Large intestine (tissue), 3 donors: Measurements from ENCODE around the gene MAN2B1. TPM values are rescaled to one million over a fixed set of nuclear protein-coding genes. Genes with fewer than 3 reads are reported as not detected.
A peak's percentile ranks its signal among the peaks of the same experiment; 100 is the strongest.
"Not testable (repeated sequence)": the region's sequence is repeated elsewhere in the genome, so short reads cannot be mapped to it uniquely, and the experiment has no call there.

ENCODE experiments used
- DNase-seq, 2 donors: peaks; one replicate each; pipeline versions ENCODE4 v3.0.0 to v3.0.0-alpha.2; 2013
- H3K27ac ChIP-seq: one replicate; pipeline ENCODE4 v1.5.1; 2013; ENCODE audit warnings: low read length
- H3K27me3 ChIP-seq: 2 replicates; pipeline ENCODE4 v1.6.1; 2013; ENCODE audit warnings: low read length; ENCODE audit not compliant: control insufficient read depth, insufficient read depth
- H3K36me3 ChIP-seq: 2 replicates; pipeline ENCODE4 v1.6.1; 2013; ENCODE audit warnings: low read length; ENCODE audit not compliant: control insufficient read depth, insufficient read depth
- H3K4me1 ChIP-seq: one replicate; pipeline ENCODE4 v1.6.1; 2013; ENCODE audit warnings: low read length; ENCODE audit not compliant: control insufficient read depth, insufficient read depth
- H3K4me3 ChIP-seq: one replicate; pipeline ENCODE4 v1.5.1; 2013; ENCODE audit warnings: low read length
- H3K9me3 ChIP-seq: one replicate; pipeline ENCODE4 v1.6.1; 2013; ENCODE audit warnings: mild to moderate bottlenecking, low read depth, low read length, moderate library complexity; ENCODE audit not compliant: control insufficient read depth
- WGBS: methylation state at CpG from one replicate; pipeline ENCODE4 v1.1.5; 2013; ENCODE audit warnings: low lambda C conversion rate; ENCODE audit not compliant: insufficient coverage; 5-methylcytosine and 5-hydroxymethylcytosine counted together
- polyA plus RNA-seq: library from polyadenylated mRNA; unstranded; fragments of 120-200 nt; gene quantifications from one replicate; pipeline ENCODE4 v1.2.1, GENCODE V29; 2013

The MAN2B1 gene
- polyA plus RNA-seq, 1 donor = 51.5 TPM

DNA sequence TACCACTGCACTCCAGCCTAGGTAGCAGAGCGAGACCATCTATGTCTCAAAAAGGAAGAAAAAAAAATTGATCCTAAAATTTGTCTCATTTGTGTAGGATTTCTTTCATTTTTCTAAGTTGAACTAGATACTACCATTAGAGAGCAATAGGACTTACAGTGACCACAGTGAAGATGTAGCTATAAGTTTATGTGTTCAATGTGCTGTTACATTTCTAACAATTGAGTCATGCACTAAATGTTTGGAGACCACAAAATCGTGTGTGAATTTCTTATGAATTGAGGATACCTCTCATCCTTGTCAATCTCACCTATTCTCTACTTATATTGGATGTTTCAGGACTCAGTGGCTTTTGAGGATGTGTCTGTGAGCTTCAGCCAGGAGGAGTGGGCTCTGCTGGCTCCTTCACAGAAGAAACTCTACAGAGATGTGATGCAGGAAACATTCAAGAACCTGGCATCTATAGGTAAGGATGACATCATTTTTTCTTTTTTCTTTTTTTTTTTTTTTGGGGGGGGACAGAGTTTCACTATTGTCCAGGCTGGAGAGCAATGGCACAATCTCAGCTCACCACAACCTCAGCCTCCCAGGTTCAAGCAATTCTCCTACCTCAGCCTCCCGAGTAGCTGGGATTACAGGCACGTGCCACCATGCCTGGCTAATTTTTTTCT, 43.0 kb downstream of the MAN2B1 start:
- H3K9me3 ChIP-seq = peaks cover 43% of the 10 kb centered on the region
- no peak overlapping the region for H3K27ac ChIP-seq
- H3K4me1 ChIP-seq = no peaks in the 10 kb centered on the region
- H3K36me3 ChIP-seq = peaks cover 44% of the 10 kb centered on the region
- DNase-seq = no peak
- WGBS = 81% methylated on average over 3 of the region's 4 CpGs
- H3K4me3 ChIP-seq = no peak overlapping the region
- no peaks in the 10 kb centered on the region for H3K27me3 ChIP-seq

DNA sequence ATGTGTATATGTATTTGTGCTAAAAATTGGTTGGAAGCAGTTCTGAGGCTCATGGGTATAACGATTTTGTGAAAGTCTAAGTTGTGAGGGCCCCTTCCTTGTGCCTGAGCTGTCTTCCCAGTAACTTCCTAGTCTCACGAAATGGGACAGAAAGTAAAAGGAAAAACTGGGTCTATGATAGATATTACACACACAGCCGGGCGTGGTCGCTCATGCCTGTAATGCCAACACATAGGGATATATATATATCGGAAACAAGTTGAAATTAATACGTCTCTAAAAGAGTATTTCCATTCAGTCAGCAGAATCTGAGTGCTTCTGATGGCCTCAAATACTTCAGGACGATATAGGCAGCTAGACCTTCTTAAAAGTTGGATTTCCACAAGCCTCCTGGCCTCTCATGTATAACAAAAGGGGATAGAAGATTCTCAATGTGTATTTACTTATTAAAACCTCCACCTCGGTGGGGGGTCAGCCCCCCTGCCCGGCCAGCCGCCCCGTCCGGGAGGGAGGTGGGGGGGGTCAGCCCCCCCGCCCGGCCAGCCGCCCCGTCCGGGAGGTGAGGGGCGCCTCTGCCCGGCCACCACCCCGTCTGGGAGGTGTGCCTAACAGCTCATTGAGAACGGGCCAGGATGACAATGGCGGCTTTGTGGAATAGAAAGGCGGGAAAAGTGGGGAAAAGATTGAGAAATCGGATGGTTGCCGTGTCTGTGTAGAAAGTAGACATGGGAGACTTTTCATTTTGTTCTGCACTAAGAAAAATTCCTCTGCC, 45.1 kb downstream of the MAN2B1 start:
- 83% methylated on average over 1 of the region's 26 CpGs for WGBS
- H3K4me1 ChIP-seq, DNase-seq, H3K27me3 ChIP-seq, H3K4me3 ChIP-seq, H3K27ac ChIP-seq: not testable (repeated sequence)
- Histone ChIP-seq H3K9me3 (peaks cover 33% of the 10 kb centered on the region), H3K36me3 (peaks cover 24% of the 10 kb centered on the region)

GRCh38 chr19:12617646-12618045, 48.9 kb downstream of the MAN2B1 start:
- Histone ChIP-seq H3K4me3 (no peak overlapping the region), H3K27ac (no peak overlapping the region), H3K4me1 (no peaks in the 10 kb centered on the region), H3K27me3 (no peaks in the 10 kb centered on the region), H3K36me3 (peaks cover 12% of the 10 kb centered on the region), H3K9me3 (peaks cover 16% of the 10 kb centered on the region)
- DNase-seq = no peak
- no CpG with 5 or more reads among the region's 4 CpGs for WGBS

- Histone ChIP-seq H3K4me1 (no peaks in the 10 kb centered on the region), H3K4me3 (peak overlapping the region; percentile 100), H3K9me3 (no peaks in the 10 kb centered on the region), H3K36me3 (peaks cover 20% of the 10 kb centered on the region), H3K27ac (peak overlapping the region; percentile 100), H3K27me3 (no peaks in the 10 kb centered on the region)
- whole genome bisulfite sequencing = 7% methylated on average over 2 of the region's 10 CpGs
- peak; percentile 63 to 84 for DNase-seq
These were observed 55.2 kb downstream of the MAN2B1 start for GRCh38 chr19:12611361-12611699.

DNA sequence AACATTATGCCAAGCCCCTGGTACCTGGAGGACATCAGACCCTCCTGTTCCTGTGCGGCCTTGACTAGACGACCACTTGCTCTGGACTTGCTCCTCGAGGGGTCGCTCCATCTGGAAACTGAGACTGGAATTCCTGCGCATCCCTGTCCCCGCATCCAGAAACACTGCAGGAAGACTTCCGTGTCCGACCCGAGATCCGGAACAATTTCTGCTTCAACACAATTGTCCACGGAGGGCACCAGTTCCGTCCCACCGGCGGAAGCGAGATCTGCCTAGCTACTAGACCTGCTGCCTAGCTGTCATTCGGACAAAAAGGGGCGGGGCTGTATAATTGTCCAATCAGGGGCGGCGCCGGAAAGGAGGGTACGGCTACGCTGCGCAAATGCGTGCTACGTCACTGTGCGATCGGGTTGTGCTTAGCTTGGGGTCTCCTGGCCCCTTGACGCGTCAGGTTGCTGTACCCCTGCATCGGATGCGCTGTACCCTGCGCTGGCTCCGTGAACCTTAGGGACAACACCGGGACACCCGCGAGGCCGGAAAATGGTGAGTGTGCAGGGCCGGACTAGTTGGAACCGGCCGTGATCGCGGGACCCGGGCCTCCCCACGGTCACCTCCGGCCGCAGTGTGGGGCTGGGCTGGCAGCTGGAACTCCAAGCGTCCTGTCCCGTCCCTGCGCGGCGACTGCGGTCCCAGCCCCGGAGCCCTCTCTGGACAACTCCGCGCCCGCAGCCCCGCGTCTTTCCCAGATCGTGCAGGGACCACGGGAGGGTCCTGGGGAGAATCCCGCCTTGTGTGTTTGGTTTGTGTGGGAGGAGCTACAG, 55.8 kb downstream of the MAN2B1 start, which contains the start of the genes ZNF490 and ZNF791:
TSS of gene ZNF490 (minus strand) at position 274 of the 821 bp plus-strand sequence. CDS start at position 141, 133 bp downstream.
TSS of gene ZNF791 (plus strand) at position 381 of the 821 bp plus-strand sequence. CDS start at position 541, 160 bp downstream.
- Histone ChIP-seq H3K4me3 (peak within 1 kb of the TSS; percentile 100), H3K9me3 (no peaks in the 10 kb centered on the region), H3K27ac (peak within 1 kb of the TSS; percentile 100), H3K36me3 (peaks cover 20% of the 10 kb centered on the region), H3K27me3 (no peaks in the 10 kb centered on the region), H3K4me1 (no peaks in the 10 kb centered on the region)
- WGBS = no CpG with 5 or more reads among the region's 61 CpGs
- peak; percentile 97 to 98 for DNase-seq

DNA sequence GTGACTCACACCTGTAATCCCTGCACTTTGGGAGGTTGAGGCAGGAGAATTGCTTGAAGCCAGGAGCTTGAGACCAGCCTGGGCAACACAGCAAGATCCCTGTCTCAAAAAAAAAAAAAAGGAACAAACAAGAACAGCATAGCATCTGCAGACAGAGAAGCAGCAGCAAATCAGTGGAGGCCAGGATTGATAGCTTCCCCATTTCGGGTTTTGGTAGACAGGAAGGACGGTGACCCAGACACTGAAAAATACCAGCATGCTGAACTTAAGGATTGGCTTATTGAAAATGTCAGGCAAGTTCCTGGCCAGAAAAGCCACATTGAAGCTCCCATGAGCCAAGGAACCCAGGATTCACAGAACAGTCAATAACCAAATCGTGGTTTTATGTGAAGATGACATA, 58.9 kb downstream of the MAN2B1 start:
- H3K4me3 ChIP-seq = no peak overlapping the region
- no peak for DNase-seq
- no peaks in the 10 kb centered on the region for H3K4me1 ChIP-seq
- no peaks in the 10 kb centered on the region for H3K9me3 ChIP-seq
- no peak overlapping the region for H3K27ac ChIP-seq
- H3K36me3 ChIP-seq = peaks cover 19% of the 10 kb centered on the region
- no CpG with 5 or more reads among the region's 3 CpGs for WGBS
- H3K27me3 ChIP-seq = no peaks in the 10 kb centered on the region

- Histone ChIP-seq H3K36me3 (peaks cover 22% of the 10 kb centered on the region), H3K27ac (no peak overlapping the region), H3K4me3 (no peak overlapping the region), H3K9me3 (no peaks in the 10 kb centered on the region), H3K4me1 (no peaks in the 10 kb centered on the region), H3K27me3 (no peaks in the 10 kb centered on the region)
- DNase-seq = no peak
- WGBS = no CpG with 5 or more reads among the region's 1 CpG
These were observed 59.7 kb downstream of the MAN2B1 start for GRCh38 chr19:12606796-12607195.

DNA sequence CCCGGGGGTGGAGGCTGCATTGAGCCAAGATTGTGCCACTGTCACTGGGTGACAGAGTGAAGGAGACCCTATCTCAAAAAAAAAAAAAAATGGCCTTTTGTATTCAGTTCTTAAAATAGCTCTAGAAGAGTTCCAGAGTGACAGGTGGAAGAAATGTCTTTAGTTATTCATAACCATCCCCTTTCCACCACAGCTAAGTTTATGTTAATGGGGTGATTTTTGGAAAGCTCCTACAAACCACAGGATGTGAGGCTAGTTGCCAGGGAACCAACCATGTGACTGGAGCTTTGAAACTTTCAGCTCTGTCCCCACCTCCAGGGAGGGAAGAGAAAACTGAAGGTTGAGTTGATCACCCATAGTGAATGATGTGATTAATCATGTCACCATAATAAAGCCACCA, 62.8 kb downstream of the MAN2B1 start:
- WGBS = no CpG with 5 or more reads among the region's 1 CpG
- Histone ChIP-seq H3K27me3 (no peaks in the 10 kb centered on the region), H3K27ac (no peak overlapping the region), H3K4me3 (no peak overlapping the region), H3K9me3 (no peaks in the 10 kb centered on the region), H3K36me3 (peaks cover 21% of the 10 kb centered on the region), H3K4me1 (no peaks in the 10 kb centered on the region)
- DNase-seq = no peak

DNA sequence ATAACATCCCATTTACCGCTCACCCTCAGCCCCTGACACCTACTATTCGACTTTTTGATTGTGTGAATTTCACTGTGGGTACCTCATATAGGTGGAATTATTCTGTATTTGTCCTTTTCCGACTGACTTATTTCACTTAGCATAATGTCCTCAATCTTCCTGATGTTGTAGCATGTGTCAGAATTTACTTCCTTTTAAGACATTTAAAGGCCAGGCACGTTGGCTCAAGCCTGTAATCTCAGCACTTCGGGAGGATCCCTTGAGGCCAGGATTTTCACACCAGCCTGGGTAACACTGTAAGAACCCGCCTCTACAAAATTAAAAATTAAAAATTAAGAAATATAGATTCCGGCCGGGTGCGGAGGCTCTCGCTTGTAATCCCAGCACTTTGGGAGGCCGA, 68.9 kb downstream of the MAN2B1 start:
- Histone ChIP-seq H3K36me3 (peaks cover 20% of the 10 kb centered on the region), H3K27ac (peak overlapping the region; percentile 52), H3K4me1 (peaks cover 3% of the 10 kb centered on the region), H3K9me3 (peaks cover 3% of the 10 kb centered on the region), H3K4me3 (no peak overlapping the region), H3K27me3 (no peaks in the 10 kb centered on the region)
- no peak for DNase-seq
- no CpG with 5 or more reads among the region's 11 CpGs for WGBS

GRCh38 chr19:12596927-12597548, 69.5 kb downstream of the MAN2B1 start:
- Histone ChIP-seq H3K27me3 (no peaks in the 10 kb centered on the region), H3K4me3 (peak overlapping the region; percentile 35), H3K27ac (no peak overlapping the region), H3K9me3 (peaks cover 3% of the 10 kb centered on the region), H3K4me1 (peaks cover 3% of the 10 kb centered on the region), H3K36me3 (peaks cover 17% of the 10 kb centered on the region)
- WGBS = 29% methylated on average over 1 of the region's 38 CpGs
- DNase-seq = peak; percentile 72 to 84
